ENCODE results near the gene PIGR. TPM values are rescaled to one million over a fixed set of nuclear protein-coding genes. Genes with fewer than 3 reads are reported as not detected.

The PIGR gene
- total and polyA plus RNA-seq, 10 of the 15 experiments (the other 5 are each of a cell fraction or from before 2014, with no cell fraction given), result 0.96 to 7.6 (median 1.8) TPM

GRCh38 chr1:206949208-206949607 is 2.9 kb upstream of the PIGR start:
- SMC1A ChIA-PET (ENCODE audit: uncharacterized antibody, unreplicated experiment), result interaction anchor here (0.8 to 2.6 kb wide), 8 partner anchors 8 to 33 kb away, joined by 3 to 12 read pairs (median 4); no protein-coding TSS in a partner anchor
- Histone ChIP-seq H3K27me3 (replicated peaks in 1 of 2; ENCODE audit: control insufficient read depth in 2 of 2, insufficient read depth in 2 of 2, low read length in 1 of 2) (no peaks in the 10 kb centered on the region), H3K4me2 (ENCODE audit: control insufficient read depth, insufficient read depth) (peak overlapping the region; percentile 41; the same call in 1 of the 2 replicates), H4K20me1 (ENCODE audit: control insufficient read depth, insufficient read depth) (no peaks in the 10 kb centered on the region), H2AFZ (ENCODE audit: control insufficient read depth, low read depth, low read length) (no peak overlapping the region; the same call in 1 of the 2 replicates), H3K9me3 (replicated peaks; ENCODE audit: control insufficient read depth, insufficient read depth, low read length) (peaks cover 4% of the 10 kb centered on the region; the same call in 2 of the 3 replicates), H3K36me3 (ENCODE audit: control insufficient read depth in 2 of 2, insufficient read depth in 2 of 2, low read length in 1 of 2) (no peaks in the 10 kb centered on the region), H3K27ac (ENCODE audit: control insufficient read depth, insufficient read depth) (no peak overlapping the region), H3K79me2 (ENCODE audit: control insufficient read depth, insufficient read depth, low read length) (no peaks in the 10 kb centered on the region), H3K4me3 (no peak overlapping the region), H3K9ac (ENCODE audit: control insufficient read depth, insufficient read depth, low read length) (no peak overlapping the region), H3K4me1 (ENCODE audit: control insufficient read depth, insufficient read depth, low read length) (peaks cover 40% of the 10 kb centered on the region)
- TF ChIP-seq EED (IDR thresholded peaks at IDR 0.05; ENCODE audit: low read depth) (0 out of 2 replicates have a peak, but pooled peaks have one; percentile 13), ZNF384 (IDR thresholded peaks at IDR 0.05; ENCODE audit: borderline replicate concordance, low read depth, low read length) (no peak), RBBP5 (conservative IDR thresholded peaks at IDR 0.05) (no peak), RUNX3 (IDR thresholded peaks at IDR 0.05; ENCODE audit: low read length) (peak; percentile 67), BRCA1 (IDR thresholded peaks at IDR 0.05; ENCODE audit: low read depth, low read length) (no peak), FOXK2 (IDR thresholded peaks at IDR 0.05) (no peak), MEF2A (IDR thresholded peaks at IDR 0.05; ENCODE audit: insufficient read depth, low read depth, low read length) (peak; percentile 86), KLF5 (IDR thresholded peaks at IDR 0.05; ENCODE audit: partially characterized antibody) (no peak), MEF2B (IDR thresholded peaks at IDR 0.05; ENCODE audit: partially characterized antibody, poor library complexity, severe bottlenecking) (peak; percentile 15)
- WGBS (ENCODE audit: insufficient coverage, insufficient replicate concordance, low lambda C conversion rate, missing lambda C conversion rate), result 22% methylated on average over 4 of the region's 4 CpGs
- no TSS peak for BruUV-seq (replicated peaks)
- in situ Hi-C loops (cut with MboI) (no loop called here), intact Hi-C loops (cut with micrococcal nuclease; ENCODE audit: unreplicated experiment) (no loop called here)
- no peak for ATAC-seq
- FAIRE-seq, result no peak
- RAD21 ChIA-PET (ENCODE audit: unreplicated experiment), result interaction anchor here (1.1 kb wide), 1 partner anchor 33 kb away, joined by 3 read pairs; no protein-coding TSS in a partner anchor
- no peak for DNase-seq (ENCODE audit: low read depth, low spot score)
- POLR2A ChIA-PET, result interaction anchor here (1.5 kb wide), 1 partner anchor 13 kb away, joined by 5 read pairs; no protein-coding TSS in a partner anchor
- CTCF ChIA-PET, result interaction anchor here (0.9 to 9.4 kb wide), 4 partner anchors 14 to 32 kb away, joined by 3 to 61 read pairs (median 10); no protein-coding TSS in a partner anchor
